ENCODE data around the gene PEX16.

DNA sequence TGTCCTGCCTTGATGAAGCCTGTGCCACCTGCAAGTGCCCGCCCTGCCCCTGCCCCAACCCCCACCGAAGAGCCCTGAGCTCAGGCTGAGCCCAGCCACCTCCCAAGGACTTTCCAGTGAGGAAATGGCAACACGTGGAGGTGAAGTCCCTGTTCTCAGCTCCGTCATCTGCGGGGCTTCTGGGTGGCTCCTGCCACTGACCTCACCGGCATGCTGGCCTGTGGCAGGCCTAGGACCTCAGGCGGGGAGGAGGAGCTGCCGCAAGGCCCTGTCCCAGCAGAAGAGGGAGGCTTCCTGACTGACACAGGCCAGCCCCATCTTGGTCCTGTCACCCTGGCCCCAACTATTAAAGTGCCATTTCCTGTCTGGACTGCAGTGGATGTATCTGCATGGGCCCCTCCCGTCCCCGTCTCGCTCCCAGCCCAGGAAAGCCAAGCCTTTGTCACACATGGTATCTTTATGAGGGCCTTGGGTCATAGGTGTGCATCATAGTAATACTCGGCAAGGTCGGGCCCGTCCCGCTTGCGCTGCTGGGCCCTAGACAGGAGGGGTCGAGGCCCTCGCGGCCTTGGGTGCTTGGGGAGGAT, 11.5 kb downstream of the PEX16 start:
- TF ChIP-seq, protein P1, sequence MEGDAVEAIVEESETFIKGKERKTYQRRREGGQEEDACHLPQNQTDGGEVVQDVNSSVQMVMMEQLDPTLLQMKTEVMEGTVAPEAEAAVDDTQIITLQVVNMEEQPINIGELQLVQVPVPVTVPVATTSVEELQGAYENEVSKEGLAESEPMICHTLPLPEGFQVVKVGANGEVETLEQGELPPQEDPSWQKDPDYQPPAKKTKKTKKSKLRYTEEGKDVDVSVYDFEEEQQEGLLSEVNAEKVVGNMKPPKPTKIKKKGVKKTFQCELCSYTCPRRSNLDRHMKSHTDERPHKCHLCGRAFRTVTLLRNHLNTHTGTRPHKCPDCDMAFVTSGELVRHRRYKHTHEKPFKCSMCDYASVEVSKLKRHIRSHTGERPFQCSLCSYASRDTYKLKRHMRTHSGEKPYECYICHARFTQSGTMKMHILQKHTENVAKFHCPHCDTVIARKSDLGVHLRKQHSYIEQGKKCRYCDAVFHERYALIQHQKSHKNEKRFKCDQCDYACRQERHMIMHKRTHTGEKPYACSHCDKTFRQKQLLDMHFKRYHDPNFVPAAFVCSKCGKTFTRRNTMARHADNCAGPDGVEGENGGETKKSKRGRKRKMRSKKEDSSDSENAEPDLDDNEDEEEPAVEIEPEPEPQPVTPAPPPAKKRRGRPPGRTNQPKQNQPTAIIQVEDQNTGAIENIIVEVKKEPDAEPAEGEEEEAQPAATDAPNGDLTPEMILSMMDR (conservative IDR thresholded peaks at IDR 0.05 in 1 of 2, IDR thresholded peaks at IDR 0.05 in 1 of 2; ENCODE audit: extremely low read depth in 1 of 2, insufficient read depth in 1 of 2, low read depth in 1 of 2, low read length in 2 of 2), result no peak
- TF ChIP-seq EZH2 (IDR thresholded peaks at IDR 0.05; ENCODE audit: borderline replicate concordance, low read length), result no peak
